ENCODE data around the gene SLC17A7. TPM values are rescaled to one million over a fixed set of nuclear protein-coding genes. Genes with fewer than 3 reads are reported as not detected.

Gene SLC17A7
- total and polyA plus RNA-seq, 2 donors (not counting 1 experiment from before 2014, with no cell fraction given): 0.60 to 0.89 TPM

GRCh38 chr19:49422407-49423070 lies 18.8 kb downstream of the SLC17A7 start:
- H3K4me1 Mint-ChIP-seq: peaks cover 59% of the 10 kb centered on the region
- Histone ChIP-seq H3K4me1 (ENCODE audit: control insufficient read depth in 2 of 2, insufficient read depth in 2 of 2, low read length in 2 of 2) (peaks cover 54 to 59% of the 10 kb centered on the region in 2 donors), H3K9ac (ENCODE audit: low read length) (peak overlapping the region; percentile 38), H3K4me2 (replicated peaks; ENCODE audit: low read depth, low read length, poor library complexity, severe bottlenecking) (peak overlapping the region; percentile 78), H4K20me1 (ENCODE audit: control insufficient read depth, insufficient read depth, low read length, poor library complexity, severe bottlenecking) (no peaks in the 10 kb centered on the region), H2AFZ (ENCODE audit: insufficient read depth, low read depth, low read length, poor library complexity, severe bottlenecking) (peak overlapping the region; percentile 38), H3K9me3 (ENCODE audit: control extremely low read depth in 1 of 3, control insufficient read depth in 2 of 3, insufficient read depth in 1 of 3, low read length in 2 of 3) (peaks cover 0 to 39% (median 0%) of the 10 kb centered on the region in 3 donors), H3K27me3 (replicated peaks in 1 of 4; ENCODE audit: control extremely low read depth in 1 of 4, control insufficient read depth in 3 of 4, insufficient read depth in 4 of 4, low read length in 3 of 4) (peaks cover 0 to 98% (median 80%) of the 10 kb centered on the region in 4 experiments), H3K79me2 (ENCODE audit: control insufficient read depth, insufficient read depth, low read length) (no peaks in the 10 kb centered on the region), H3K27ac (ENCODE audit: low read length in 2 of 2) (no peak overlapping the region), H3K36me3 (replicated peaks in 1 of 2; ENCODE audit: control extremely low read depth in 1 of 2, control insufficient read depth in 1 of 2, extremely low read depth in 1 of 2, insufficient read depth in 2 of 2, low read length in 1 of 2) (no peaks in the 10 kb centered on the region), H3K4me3 (ENCODE audit: control extremely low read depth in 1 of 5, extremely low read depth in 1 of 5, insufficient read depth in 1 of 5, low read depth in 2 of 5, low read length in 4 of 5) (peak overlapping the region in 4 of 5 experiments; percentile 3 to 38 (median 24))
- ChIA-PET CTCF (interaction anchor here (1.0 kb wide), 1 partner anchor 32 kb away, joined by 3 read pairs; no protein-coding TSS in a partner anchor), POLR2A (interaction anchor here (0.6 to 1.9 kb wide), 2 partner anchors 13 to 35 kb away, joined by 4 to 5 read pairs; no protein-coding TSS in a partner anchor)
- 5% methylated on average over 58 of the region's 58 CpGs for WGBS (ENCODE audit: insufficient coverage)
- peak overlapping the region; percentile 37 for H3K27ac Mint-ChIP-seq
- intact Hi-C loops (cut with micrococcal nuclease): no loop called here
- H3K9me3 Mint-ChIP-seq (ENCODE audit: insufficient read depth): no peaks in the 10 kb centered on the region
- TF ChIP-seq CTCF (IDR thresholded peaks at IDR 0.05) (peak; percentile 47), EZH2 (IDR thresholded peaks at IDR 0.05; ENCODE audit: borderline replicate concordance, insufficient read depth, low read depth, low read length, poor library complexity, severe bottlenecking) (no peak)
- H3K27me3 Mint-ChIP-seq: peaks cover 86% of the 10 kb centered on the region
- H3K4me3 Mint-ChIP-seq: peak overlapping the region; percentile 78
- ATAC-seq (ENCODE audit: low read depth) (no peak), DNase-seq (peak; percentile 67)

DNA sequence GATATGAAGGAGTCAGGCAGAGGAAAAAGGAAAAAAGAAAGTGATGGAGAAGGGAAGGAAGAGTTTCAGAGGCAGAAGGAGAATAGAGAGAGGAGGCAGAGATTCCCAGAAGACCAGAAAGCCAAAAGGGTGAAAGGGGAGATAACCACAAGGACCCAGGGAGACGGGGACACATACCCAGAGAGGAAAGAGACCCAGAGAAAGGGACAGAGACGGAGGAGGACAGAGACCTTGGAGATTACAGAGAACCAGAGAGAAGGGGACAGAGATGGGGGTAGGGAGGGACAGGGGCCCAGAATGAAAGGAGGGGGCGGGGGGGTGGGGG lies 19.5 kb downstream of the SLC17A7 start:
- peaks cover 83% of the 10 kb centered on the region for H3K27me3 Mint-ChIP-seq
- peaks cover 54% of the 10 kb centered on the region for H3K4me1 Mint-ChIP-seq
- ATAC-seq (ENCODE audit: low read depth) (no peak), DNase-seq (no peak)
- H3K9me3 ChIP-seq (ENCODE audit: control extremely low read depth in 1 of 3, control insufficient read depth in 2 of 3, insufficient read depth in 1 of 3, low read length in 2 of 3): peaks cover 0 to 33% (median 0%) of the 10 kb centered on the region in 3 donors
- WGBS (ENCODE audit: insufficient coverage): no CpG with 5 or more reads among the region's 3 CpGs
- peak overlapping the region; percentile 64 for H3K4me2 ChIP-seq (replicated peaks; ENCODE audit: low read depth, low read length, poor library complexity, severe bottlenecking)
- H3K4me3 Mint-ChIP-seq: peak overlapping the region; percentile 65
- H3K9me3 Mint-ChIP-seq (ENCODE audit: insufficient read depth): no peaks in the 10 kb centered on the region
- no peak overlapping the region for H3K27ac ChIP-seq (ENCODE audit: low read length in 2 of 2)
- H3K9ac ChIP-seq (ENCODE audit: low read length): no peak overlapping the region
- TF ChIP-seq CTCF (IDR thresholded peaks at IDR 0.05): no peak
- TF ChIP-seq EZH2 (IDR thresholded peaks at IDR 0.05; ENCODE audit: borderline replicate concordance, insufficient read depth, low read depth, low read length, poor library complexity, severe bottlenecking): no peak
- H4K20me1 ChIP-seq (ENCODE audit: control insufficient read depth, insufficient read depth, low read length, poor library complexity, severe bottlenecking): no peaks in the 10 kb centered on the region
- CTCF ChIA-PET: interaction anchor here (1.0 to 1.5 kb wide), 3 partner anchors 9 to 31 kb away, joined by 3 to 4 read pairs (median 3); no protein-coding TSS in a partner anchor
- peaks cover 0 to 97% (median 74%) of the 10 kb centered on the region in 4 experiments for H3K27me3 ChIP-seq (replicated peaks in 1 of 4; ENCODE audit: control extremely low read depth in 1 of 4, control insufficient read depth in 3 of 4, insufficient read depth in 4 of 4, low read length in 3 of 4)
- H3K36me3 ChIP-seq (replicated peaks in 1 of 2; ENCODE audit: control extremely low read depth in 1 of 2, control insufficient read depth in 1 of 2, extremely low read depth in 1 of 2, insufficient read depth in 2 of 2, low read length in 1 of 2): no peaks in the 10 kb centered on the region
- H3K4me1 ChIP-seq (ENCODE audit: control insufficient read depth in 2 of 2, insufficient read depth in 2 of 2, low read length in 2 of 2): peaks cover 47 to 53% of the 10 kb centered on the region in 2 donors
- no peak overlapping the region for H3K27ac Mint-ChIP-seq
- H3K4me3 ChIP-seq (ENCODE audit: control extremely low read depth in 1 of 5, extremely low read depth in 1 of 5, insufficient read depth in 1 of 5, low read depth in 2 of 5, low read length in 4 of 5): peak overlapping the region in 1 of 5 experiments; percentile 8
- POLR2A ChIA-PET: interaction anchor here (0.6 to 1.9 kb wide), 2 partner anchors 12 to 34 kb away, joined by 4 to 5 read pairs; no protein-coding TSS in a partner anchor
- H2AFZ ChIP-seq (ENCODE audit: insufficient read depth, low read depth, low read length, poor library complexity, severe bottlenecking): no peak overlapping the region
- H3K79me2 ChIP-seq (ENCODE audit: control insufficient read depth, insufficient read depth, low read length): no peaks in the 10 kb centered on the region
- intact Hi-C loops (cut with micrococcal nuclease): no loop called here
